Endometrial microvascular endothelial cells (primary cell): ENCODE results near the gene DDX20. TPM values are rescaled to one million over a fixed set of nuclear protein-coding genes. Genes with fewer than 3 reads are reported as not detected.

Experiments used
- in situ Hi-C: cut with HindIII; loops from 2 replicates; pipeline ENCODE4 v1.10.0; 2017; ENCODE audit warnings: low sequenced_read_pairs, low pct_unique_long_range_greater_than_20kb; ENCODE audit errors: inconsistent ontology term
- total RNA-seq: library from RNA; depleted of rRNA; stranded (reverse); fragments of >200 nt; gene quantifications from one replicate; pipeline ENCODE4 v1.2.3, GENCODE V29; 2015; ENCODE audit errors: inconsistent ontology term

DDX20 gene
- total RNA-seq, 1 donor from 2014 or later: 45.9 TPM

DNA sequence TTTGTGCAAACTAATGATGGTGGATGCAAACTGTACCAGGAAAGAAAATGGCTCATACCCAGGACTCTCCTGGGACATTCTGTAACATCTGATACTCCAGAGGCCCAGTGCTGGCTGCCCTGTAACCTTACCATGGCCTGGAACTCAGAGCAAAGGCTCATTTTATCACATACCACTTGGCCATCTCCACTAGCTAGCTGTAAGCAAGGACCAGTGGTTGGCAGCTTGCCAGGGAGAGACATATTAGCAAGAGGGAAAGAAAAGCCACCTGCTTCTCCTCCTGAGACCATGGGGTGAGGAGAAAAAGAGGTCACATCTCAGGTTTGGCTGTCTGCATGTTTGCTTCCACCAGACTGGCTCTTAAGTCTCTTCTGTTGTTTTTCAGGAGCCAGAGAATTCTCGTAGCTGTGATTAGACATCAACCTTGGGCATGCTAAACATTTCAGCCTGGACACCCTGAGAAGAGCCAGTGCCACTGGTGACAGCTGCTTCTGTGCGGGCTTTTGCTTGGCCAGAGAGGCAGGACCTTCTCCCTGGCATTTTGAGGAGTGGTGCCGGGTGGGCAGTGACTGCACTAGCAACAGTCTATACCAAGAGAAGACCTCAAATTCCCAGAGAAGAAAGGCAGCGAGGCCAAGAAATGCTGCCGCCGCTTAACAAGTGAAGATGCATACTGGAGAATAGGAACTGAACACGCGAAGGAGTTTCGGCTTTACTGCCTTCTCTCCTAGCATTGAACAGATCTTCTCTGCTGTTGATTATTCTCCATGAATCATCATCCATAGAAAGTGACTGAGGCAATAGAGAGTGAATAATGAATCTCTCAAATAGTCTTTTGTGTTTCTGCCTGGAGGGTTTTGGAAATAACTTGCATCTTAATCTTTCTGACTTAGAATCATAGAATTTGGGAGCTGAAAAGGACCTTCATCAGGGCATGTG lies 9.8 kb upstream of the DDX20 start:
- in situ Hi-C loops: no loop called here

DNA sequence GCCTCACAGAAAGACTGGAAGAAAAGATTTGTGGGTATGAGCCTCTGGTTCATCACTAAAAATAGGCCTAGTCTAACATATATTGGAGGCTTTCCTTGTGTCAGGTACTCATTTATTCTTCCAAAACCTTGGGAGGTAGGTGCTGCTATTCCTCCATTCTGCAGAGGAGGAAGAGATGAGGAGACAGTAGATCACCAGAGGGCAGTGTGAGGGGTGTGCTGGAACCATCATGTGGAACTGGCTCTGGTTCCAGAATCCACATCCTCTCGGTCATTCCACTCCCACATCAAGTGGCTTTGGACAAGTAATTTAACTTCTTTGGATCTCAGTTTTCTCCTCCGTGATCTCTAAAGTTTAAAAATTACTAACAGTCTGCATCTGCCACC lies 9.1 kb upstream of the DDX20 start:
- in situ Hi-C loops: no loop called here

DNA sequence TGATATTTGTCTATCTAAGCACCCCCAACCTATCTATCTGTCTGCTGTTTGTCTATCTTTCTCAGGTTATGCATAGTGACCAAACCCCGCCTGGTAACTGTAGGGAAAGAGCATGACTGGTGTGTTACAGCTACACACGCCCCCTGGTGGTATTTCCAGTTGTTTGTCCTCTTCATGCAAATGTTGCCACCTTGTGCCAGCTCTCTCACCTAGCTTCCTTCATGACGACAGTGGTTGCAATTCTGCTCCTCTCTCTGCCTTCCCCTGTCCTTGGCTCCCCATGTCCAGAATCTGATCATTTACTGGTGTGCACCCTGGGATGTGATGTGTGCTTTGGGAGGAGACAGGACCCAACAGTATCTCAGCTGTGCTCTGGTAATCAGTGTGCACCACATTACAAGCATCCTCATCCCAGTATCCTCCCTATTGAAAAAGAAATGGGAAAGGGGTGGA lies 8.4 kb upstream of the DDX20 start:
- in situ Hi-C loops: no loop called here

DNA sequence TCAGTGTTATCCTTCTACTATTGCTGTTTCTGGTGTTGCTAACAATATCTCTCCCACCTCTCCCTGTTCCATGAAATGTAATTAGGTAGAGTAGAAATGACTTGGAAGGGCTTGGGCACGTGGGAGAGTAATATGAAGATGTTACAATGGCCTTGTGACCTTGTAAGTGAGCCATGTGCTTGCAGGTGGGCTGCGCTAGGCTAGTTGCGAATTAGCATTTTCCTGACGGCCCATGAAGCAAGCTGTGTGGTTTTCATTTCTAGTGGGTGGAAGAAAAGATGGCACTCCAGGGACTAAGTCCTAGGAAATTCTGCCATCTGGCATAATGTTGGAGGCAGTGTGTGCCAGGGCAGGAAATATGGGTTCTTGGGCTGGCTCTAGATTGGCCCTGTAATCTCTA lies 7.8 kb upstream of the DDX20 start:
- in situ Hi-C loops: no loop called here

DNA sequence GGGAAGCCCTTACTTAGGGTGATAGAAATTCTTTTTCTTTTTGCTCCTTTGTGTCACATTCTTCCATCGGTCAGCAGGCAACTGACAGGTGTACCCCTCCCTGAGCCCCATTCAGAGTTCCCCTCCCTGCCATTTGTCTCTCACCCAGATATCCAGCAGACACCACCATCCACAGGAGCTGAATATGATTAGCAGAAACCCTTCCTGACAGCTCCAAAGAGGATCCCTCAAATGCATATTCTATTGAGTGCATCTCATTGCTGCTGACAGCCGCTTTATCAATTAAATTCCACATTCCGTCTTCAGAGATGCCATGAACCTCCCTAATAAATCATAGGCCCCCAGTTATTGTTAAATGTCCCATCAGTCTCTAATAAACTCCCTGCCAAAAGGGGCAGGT lies 6.1 kb upstream of the DDX20 start:
- in situ Hi-C loops: loop anchor here (25.0 kb wide), 1 partner anchor 262 kb away; no protein-coding TSS in a partner anchor

DNA sequence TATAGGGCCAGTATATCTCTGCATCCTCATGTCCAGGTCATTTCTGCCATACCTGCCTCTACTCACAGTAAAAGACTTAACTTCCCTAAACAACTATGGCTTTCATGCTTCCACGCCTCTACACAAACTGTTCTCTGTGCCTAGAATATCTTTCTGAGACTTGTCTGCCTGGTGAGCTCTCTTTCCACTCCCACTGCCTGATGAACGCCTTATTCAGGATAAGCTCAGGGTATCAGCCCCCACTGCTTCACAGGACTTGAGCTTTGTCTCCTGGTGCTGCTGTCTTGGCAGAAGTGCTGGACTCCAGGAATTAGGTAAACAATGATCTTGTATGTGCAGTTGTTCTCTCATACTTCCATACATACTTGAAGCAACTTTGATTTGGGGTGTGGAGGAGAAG lies 4.8 kb upstream of the DDX20 start:
- in situ Hi-C loops: loop anchor here (25.0 kb wide), 1 partner anchor 264 kb away; no protein-coding TSS in a partner anchor

DNA sequence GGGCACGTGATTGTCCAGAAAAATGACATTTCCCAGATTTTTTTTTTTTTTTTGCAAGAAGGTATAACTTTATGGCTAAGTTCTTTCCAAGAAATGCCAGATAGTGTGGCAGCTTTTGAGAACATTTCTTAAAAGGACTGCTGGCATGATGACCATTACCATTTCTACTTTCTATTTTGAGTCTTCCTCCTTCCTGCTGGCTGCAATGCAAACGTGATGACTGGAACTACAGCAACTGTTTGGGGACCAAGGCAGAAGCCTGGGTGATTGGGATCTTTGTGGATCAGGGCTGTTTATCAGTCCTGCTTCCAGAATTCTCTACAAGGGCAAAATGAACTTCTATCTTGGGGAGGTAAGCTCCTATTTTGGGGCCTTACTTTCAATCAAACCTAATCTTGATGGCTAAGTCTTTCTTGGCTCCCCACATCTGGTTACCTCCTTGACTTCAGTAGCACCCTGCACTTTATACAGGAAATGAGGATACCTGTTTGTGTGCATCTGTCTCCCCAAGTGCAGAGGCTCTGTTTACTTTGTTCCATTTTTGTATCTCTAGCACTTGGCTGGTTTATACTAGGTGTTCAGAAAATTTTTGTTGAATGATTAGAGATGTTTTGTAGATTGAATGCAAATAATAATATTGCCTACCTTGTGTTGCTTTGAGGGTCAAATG lies 3.7 kb upstream of the DDX20 start:
- in situ Hi-C loops: loop anchor here (25.0 kb wide), 1 partner anchor 265 kb away; no protein-coding TSS in a partner anchor

GRCh38 chr1:111754984-111755330 lies 744 bp upstream of the DDX20 start:
- in situ Hi-C loops: loop anchor here (25.0 kb wide), 1 partner anchor 268 kb away; no protein-coding TSS in a partner anchor

GRCh38 chr1:111756124-111756513 lies 418 bp downstream of the DDX20 start:
- in situ Hi-C loops: loop anchor here (25.0 kb wide), 1 partner anchor 269 kb away; no protein-coding TSS in a partner anchor

DNA sequence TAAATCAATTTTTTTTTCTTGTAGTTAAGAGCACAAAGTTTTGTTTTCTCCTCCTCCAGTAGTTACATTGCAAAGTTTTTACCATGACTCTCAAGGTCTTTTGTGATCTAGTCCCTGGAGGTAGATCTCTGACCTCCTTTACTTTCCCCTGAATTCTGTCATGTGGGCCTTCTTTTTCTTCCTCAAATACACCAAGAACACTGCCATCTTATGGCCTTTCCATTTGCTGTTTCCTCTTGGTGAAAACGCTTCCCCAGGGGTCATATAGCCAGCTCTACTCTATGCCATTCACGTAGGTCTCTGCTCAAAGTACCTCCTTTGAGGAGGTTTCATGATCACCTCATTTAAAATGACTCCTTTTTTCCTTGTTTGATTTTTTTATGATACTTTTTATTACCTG lies 2.7 kb downstream of the DDX20 start:
- in situ Hi-C loops: loop anchor here (25.0 kb wide), 1 partner anchor 271 kb away; no protein-coding TSS in a partner anchor

- in situ Hi-C loops: loop anchor here (25.0 kb wide), 1 partner anchor 274 kb away; no protein-coding TSS in a partner anchor
These were observed 6.0 kb downstream of the DDX20 start for GRCh38 chr1:111761717-111762116.

- in situ Hi-C loops: loop anchor here (25.0 kb wide), 1 partner anchor 275 kb away; no protein-coding TSS in a partner anchor
These were observed 6.6 kb downstream of the DDX20 start for GRCh38 chr1:111762332-111762731.

DNA sequence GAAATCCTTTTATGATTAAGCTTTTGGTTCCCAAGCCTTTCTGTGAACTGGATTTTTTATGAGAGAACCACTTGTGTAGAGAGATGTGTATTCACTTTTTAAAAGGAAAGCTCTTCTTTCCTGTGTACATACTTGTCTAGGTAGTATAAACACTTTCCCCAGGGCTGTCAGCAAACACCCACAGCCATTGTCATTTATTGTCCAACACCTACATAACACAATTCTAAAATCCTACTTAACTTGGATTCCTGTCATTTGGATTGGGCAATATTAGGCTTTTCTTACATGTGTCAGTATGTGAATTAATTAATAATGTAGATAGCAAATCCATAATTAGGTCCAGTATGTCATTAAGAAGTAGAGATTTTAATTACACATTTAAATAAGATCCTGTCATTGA lies 12.3 kb downstream of the DDX20 start:
- in situ Hi-C loops: loop anchor here (25.0 kb wide), 1 partner anchor 281 kb away; no protein-coding TSS in a partner anchor

GRCh38 chr1:111768625-111769024 lies 12.9 kb downstream of the DDX20 start:
- in situ Hi-C loops: loop anchor here (25.0 kb wide), 1 partner anchor 281 kb away; no protein-coding TSS in a partner anchor

DNA sequence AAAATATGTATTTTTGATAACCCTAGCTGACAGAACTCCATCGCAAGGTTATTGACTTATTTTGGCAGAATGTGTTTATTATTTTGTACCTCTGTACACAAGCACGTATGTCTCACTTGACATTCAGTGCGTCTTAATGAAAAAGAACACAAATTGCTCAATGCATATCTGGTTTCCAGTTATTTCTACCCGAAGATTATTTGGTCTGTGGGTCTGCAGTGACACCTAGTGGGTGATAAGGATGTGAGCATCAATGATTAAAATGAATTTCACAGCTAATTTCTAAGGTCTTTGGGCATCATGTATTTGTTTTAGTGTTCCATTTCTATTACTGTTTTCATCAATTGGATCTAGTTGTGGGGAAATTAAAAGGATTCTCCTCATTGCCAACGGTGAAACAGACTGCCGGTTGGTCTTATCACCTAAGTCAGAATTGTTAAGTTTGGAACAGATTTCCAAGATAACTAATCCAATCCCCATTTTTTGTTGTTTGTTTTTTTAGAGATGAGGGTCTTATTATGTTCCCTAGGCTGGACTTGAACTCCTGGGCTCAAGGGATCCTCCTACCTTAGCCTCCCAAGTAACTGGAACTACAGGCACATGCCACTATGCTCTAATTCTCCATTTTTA lies 13.9 kb downstream of the DDX20 start:
- in situ Hi-C loops: loop anchor here (25.0 kb wide), 1 partner anchor 282 kb away; no protein-coding TSS in a partner anchor

GRCh38 chr1:111770916-111771315 lies 15.2 kb downstream of the DDX20 start:
- in situ Hi-C loops: loop anchor here (25.0 kb wide), 1 partner anchor 284 kb away; no protein-coding TSS in a partner anchor

DNA sequence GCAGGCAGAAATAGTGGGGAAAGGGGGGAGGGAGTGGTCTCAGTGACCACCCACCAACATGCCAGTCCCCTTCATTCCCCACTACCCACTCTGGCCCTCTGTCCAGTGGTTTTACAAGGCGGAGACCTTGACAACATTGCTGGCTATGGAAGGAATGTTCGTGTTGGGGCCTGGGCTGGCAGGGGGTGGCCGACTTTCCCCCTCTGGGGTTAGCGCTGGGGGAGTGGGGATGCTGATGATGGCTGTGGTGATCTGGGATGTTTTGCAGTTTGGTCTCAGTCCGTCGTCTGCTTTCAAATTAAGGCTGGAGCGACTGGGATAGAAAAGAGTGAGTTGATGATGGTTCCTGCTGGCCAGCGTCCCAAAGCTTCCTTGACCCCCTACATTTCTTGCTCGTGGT lies 20.3 kb downstream of the DDX20 start:
- in situ Hi-C loops: no loop called here

GRCh38 chr1:111776391-111776790 lies 20.7 kb downstream of the DDX20 start:
- in situ Hi-C loops: no loop called here

GRCh38 chr1:111776861-111777260 lies 21.2 kb downstream of the DDX20 start:
- in situ Hi-C loops: no loop called here
